ENCODE results near the gene COG3.
"Not testable (repeated sequence)": the region's sequence is repeated elsewhere in the genome, so short reads cannot be mapped to it uniquely, and the experiment has no call there.

COG3 gene, protein sequence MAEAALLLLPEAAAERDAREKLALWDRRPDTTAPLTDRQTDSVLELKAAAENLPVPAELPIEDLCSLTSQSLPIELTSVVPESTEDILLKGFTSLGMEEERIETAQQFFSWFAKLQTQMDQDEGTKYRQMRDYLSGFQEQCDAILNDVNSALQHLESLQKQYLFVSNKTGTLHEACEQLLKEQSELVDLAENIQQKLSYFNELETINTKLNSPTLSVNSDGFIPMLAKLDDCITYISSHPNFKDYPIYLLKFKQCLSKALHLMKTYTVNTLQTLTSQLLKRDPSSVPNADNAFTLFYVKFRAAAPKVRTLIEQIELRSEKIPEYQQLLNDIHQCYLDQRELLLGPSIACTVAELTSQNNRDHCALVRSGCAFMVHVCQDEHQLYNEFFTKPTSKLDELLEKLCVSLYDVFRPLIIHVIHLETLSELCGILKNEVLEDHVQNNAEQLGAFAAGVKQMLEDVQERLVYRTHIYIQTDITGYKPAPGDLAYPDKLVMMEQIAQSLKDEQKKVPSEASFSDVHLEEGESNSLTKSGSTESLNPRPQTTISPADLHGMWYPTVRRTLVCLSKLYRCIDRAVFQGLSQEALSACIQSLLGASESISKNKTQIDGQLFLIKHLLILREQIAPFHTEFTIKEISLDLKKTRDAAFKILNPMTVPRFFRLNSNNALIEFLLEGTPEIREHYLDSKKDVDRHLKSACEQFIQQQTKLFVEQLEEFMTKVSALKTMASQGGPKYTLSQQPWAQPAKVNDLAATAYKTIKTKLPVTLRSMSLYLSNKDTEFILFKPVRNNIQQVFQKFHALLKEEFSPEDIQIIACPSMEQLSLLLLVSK

DNA sequence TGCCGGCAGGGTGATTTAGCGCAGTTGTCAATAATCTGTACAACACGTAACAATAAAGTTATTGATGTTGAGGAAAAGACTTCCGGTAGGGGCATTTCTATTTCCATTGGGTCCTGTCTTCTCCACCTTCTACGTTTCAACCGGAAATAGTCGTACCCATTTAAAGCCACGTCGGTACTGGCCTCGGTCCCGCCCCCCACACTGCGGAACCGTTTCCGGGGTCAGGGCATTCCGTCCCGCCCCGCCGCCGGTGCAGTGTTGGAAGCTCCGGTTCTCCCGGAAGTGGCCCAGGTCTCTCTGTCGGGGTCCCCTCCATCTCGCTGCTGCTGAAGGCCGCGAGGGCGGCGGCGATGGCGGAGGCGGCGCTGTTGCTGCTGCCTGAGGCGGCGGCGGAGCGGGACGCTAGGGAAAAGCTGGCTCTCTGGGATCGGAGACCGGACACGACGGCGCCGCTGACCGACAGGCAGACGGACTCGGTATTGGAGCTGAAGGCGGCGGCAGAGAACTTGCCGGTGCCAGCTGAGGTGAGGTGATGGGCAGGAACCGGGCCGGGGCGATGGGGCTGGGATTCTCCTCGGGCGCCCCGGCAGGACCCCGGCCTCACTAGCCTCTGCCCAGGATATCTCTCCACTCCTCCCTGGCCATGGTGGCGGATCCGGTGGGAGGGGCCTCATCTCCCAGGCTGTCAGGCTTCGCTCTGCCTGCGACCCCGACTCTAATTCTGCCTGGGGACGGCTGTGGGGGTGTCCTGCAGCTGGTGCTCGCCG, at the start of gene COG3:
Gene COG3, plus strand, starts transcription at position 253 of the 767 bp plus-strand sequence. Its CDS starts 98 bp downstream, at position 351.
- peak; percentile 97 for DNase-seq (ENCODE audit: low spot score)

DNA sequence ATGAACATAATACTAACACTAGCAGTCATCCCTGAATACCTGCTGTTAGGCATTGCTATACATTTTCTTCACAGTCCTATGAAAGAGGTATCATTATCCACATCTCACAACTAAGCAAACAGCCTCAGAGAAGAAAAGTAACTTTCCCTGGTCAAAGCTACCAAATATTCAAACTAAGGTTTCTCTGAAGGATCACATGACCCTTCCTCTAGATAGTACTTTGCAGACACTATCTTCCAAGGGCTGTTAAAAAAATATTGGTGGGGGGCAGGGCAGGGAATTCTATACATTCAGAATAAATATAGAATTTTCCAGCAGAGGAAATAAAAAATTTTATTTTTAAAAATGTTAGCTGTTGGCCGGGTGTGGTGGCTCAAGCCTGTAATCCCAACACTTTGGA, 49.6 kb upstream of the COG3 start:
- DNase-seq (ENCODE audit: low spot score): no peak

DNA sequence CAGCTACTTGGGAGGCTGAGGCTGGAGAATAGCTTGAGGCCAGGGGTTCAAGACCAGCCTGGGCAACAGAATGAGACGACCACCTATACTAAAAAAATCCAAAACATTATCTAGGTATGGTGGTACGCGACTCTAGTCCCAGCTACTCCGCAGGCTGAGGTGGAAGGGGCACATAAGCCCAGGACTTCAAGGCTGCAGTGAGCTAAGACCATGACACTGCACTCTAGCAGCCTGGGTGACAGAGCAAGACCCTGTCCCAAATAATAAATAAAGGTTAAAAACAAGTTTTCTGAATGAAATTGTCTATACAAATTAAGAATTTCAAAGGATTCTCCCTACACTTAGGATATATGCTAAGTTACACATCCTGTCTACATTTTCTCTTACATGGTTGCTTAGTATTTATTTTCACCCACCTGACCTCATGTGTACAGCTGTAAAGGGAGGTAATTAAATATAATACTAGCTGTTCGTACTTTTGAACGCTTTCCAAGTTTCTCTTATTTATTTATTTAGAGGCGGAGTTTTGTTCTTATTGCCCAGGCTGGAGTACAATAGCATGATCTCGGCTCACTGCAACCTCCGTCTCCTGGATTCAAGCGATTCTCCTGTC, 48.1 kb upstream of the COG3 start:
- DNase-seq (ENCODE audit: low spot score): no peak

DNA sequence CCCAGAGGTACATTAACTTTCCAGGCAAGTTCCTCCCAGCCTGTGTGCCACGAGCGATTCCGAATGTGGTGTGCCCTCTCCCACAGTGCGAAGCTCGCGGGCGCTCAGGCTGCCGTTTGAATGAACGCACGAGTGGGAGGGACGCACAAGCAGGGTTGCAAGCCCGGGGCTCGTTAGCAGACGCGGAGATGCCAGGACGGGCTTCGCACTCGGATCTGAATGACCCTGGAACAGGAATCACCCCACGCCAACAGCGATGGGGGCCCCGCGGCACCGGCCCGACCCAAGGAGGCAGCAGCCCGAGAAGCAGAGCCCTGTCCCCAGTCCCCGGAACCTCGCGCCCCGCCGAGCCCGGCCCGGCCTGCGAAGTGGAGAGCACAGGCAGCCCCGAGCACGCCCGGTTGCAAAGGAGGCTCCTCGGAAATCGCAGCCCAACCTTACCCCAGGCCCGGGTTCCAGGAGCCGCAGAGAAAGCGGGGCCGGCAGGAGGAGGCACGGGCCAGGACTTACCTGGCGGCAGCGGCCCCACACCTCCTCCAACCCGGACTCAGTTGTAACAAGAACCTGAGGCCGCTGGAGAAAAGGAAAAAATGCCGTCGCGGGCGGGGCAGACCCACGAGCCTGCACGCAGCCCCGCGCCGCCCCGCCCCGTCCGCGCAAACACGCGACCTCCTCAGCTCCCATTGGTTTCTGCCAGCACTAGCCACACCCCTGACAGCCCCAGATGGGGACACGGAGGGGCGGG, 46.8 kb upstream of the COG3 start, which contains the start of gene SLC25A30:
Gene SLC25A30, minus strand, starts transcription at position 584 of the 745 bp plus-strand sequence. CDS start 6,948 bp downstream, outside the sequence.
- peak; percentile 95 for DNase-seq (ENCODE audit: low spot score)

DNA sequence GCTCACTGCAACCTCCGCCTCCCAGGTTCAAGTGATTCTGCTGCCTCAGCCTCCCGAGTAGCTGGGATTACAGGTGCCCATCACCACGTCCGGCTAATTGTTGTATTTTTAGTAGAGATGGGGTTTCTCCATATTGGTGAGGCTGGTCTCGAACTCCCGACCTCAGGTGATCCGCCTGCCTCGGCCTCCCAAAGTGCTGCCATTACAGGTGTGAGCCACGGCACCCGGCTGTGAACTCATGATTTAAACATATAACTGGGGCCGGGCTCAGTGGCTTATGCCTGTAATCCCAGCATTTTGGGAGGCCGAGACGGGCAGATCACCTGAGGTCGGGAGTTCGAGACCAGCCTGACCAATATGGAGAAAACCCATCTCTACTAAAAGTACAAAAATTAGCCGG, 45.4 kb upstream of the COG3 start:
- DNase-seq (ENCODE audit: low spot score): not testable (repeated sequence)

DNA sequence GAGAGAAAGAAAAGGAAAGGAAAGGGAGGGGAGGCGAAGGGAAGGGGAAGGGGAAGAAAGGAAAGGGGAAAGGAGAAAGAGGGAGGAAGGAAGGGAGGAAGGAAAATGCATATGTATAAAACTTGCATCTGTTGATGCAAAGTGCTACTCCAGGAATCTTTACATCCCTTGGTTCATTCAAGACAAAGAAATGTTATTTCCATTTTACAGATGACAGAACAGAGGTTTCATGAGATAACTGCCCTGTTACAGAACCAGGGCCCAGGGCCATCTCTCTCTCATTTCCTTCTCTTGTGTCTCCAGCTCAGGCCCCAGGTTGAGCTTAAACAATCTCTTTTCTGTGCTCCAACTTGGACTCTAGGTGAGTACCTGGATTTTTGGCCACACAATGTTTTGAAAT, 44.8 kb upstream of the COG3 start:
- DNase-seq (ENCODE audit: low spot score): no peak

DNA sequence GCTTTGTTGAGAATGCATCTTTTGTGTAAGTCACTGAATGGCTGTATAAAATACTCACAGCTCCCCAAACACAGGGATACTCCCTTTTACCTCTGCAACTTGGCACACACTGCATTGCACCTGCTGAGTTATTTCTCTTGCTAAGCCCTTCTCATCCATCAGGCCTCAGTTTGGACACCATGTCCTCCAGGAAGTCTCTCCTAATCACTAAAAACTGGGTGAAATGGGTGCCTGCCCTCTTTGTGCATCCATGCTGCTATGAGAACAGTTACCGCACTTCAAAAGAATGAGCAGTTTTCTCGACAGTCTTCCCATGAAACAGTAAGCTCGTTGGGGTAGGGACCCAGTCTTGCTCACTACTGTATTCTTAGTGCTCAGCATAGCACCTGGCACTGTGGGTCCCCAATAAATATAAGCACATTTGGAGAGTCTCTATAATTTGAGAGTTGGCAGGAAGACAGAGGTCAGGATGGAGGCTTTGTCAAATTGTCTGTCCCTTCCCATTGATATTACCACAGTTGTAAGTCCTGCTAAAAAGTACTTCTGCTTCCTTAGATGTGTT, 41.9 kb upstream of the COG3 start:
- no peak for DNase-seq (ENCODE audit: low spot score)

DNA sequence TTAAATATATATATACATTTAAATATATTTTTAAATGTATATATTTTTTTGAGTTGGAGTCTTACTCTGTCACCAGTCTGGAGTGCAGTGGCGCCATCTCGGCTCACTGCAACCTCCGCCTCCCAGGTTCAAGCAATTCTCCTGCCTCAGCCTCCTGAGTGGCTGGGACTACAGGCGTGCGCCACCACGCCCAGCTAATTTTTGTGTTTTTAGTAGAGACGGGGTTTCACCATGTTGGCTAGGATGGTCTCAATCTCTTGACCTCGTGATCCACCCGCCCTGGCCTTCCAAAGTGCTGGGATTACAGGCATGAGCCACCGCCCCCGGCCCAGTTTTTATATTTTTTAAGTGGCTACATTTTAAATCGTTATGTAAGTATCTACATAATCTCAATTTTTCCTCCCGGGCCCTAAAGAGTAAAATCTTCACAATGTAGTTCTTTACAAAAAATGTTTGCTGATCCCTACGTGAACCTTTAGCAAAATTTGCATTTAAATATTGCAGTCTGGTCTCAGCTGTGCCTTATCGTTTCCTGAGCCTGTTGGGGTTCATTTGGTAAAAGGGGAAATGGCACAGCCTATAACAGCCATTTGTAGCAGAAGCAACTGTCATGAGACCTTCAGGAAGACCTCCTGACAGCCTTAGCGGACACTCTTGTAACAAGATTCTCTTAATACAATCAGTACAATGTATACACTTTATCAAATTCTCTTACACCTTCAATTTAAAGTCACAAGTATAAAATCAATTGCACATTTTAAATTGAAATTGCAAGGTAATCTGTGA, 38.5 kb upstream of the COG3 start:
- not testable (repeated sequence) for DNase-seq (ENCODE audit: low spot score)

DNA sequence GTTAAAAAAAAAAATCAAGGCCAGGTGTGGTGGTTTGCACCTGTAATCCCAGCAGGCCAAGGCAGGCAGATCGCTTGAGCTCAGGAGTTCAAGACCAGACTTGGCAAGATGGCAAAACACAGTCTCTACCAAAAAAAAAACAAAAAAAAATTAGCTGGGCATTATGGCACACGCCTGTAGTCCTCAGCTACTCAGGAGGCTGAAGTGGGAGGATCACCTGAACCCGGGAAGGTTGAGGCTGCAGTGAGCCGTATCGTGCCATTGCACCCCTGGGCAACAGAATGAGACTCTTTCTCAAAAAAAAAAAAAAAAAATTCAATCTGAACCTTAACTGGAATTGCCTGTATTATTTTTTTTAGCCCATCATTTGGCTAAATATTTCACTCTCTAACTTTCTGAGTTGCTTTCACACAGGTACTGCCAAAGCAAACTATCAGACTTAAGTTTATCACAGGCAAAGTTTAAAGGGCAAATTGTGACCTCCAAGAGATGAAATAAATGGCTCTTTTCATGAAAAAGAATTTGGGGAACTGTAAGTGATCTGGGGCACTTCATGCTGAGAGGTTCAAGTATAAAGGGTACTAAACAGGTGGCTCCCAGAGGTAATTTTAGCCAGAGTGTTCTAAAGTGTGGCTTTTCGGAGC, 31.9 kb upstream of the COG3 start:
- no peak for DNase-seq (ENCODE audit: low spot score)

DNA sequence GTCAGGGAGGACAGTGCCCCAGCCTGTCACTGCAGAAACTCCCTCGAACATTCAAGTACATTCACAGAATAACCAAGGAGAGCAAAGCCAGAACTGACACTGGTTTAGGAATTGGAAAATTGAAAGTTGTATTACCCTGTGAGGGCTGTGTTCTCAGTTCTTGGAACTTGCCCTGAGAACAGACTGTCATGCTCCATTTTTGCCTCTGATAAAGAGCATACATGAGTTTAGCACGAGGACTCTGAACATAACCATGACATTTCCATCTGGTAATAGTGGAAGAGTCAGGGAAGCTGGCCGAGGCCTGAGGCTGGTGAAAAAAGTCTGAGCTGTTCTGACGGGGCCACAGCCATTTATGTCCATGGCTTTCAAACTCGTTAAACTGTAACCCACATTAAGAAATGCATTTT, 31.4 kb upstream of the COG3 start:
- DNase-seq (ENCODE audit: low spot score): no peak

DNA sequence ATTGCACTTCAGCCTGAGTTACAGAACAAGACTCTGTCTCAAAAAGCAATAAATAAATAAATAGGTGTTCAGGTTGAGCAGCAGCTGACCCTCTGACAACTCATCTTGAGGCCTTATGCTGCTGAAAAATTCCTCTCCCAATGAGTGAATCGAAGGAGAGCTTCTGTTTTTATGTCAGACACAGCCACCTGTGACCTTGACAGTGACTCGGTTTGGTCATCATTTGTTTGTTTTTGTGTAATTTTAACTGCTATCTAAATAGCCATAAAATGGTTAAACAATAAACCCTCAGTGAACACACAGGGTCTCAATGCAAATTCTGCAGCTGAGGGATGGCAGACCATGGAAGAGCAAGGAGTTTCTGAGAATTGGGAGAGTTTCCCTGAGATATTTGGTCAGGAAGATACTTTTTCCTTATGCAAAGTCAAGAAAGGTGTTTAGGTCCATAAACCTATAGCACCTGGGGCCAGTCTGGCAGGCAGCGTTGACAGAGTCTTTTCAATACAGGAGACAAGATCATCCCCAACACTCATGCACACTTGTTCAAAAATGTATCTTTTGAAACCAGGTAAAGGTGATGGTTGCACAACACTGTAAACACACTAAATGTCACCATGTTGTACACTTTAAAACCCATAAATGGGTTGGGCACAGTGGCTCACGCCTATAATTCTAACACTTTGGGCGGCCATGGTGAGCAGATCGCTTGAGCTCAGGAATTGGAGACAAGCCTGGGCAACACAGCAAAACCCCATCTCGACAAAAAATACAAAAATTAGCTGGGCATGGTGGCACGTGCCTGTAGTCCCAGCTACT, 30.0 kb upstream of the COG3 start:
- no peak for DNase-seq (ENCODE audit: low spot score)

DNA sequence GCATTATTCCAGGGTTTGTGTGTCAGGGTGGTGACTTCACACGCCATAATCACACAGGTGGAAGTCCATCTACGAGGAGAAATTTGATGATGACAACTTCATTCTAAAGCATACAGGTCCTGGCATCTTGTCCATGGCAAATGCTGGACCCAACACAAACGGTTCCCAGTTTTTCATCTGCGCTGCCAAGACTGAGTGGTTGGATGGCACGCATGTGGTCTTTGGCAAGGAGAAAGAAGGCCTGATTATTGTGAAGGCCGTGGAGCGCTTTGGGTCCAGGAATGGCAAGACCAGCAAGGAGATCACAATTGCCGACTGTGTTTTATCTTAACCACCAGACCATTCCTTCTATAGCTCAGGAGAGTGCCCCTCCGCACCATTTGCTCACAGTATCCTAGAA, 28.4 kb upstream of the COG3 start:
- no peak for DNase-seq (ENCODE audit: low spot score)

DNA sequence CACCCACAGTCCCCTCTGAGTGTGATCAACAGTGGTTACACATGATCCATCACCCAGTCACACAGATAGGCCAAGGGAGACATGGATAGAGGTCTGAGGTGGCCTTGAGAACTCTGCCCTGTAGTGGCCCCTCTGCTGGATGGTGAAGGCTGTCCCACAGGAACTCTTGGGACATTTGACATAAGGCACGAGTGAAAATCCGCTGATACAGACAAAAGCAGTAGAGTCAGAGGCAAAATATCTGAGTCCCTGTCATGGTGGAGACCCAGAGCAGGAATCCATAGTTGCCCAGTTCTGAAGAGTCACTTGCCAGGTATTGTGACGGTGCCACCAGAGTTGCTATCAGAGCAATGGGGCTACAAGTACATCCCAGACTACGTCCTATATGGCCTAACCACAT, 27.8 kb upstream of the COG3 start:
- no peak for DNase-seq (ENCODE audit: low spot score)

DNA sequence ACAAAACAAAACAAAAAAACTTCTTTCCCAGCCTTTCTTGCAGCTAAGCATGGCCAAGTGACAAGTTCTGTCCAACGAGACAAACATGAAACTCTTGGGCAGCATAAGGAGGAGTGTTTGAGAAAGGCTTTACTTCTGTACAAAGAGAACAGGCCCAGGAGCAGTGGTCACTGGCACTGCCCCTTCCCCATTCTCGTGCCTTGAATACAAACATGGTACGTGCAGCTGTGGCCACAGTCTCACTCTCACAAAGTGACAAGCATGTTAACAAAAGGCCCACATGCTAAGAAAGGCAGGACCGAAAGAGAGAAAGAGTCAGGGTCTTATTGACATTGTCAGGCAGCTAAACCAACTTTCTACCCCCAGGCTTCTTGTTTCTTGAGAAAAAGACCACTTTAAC, 26.8 kb upstream of the COG3 start:
- DNase-seq (ENCODE audit: low spot score): no peak

DNA sequence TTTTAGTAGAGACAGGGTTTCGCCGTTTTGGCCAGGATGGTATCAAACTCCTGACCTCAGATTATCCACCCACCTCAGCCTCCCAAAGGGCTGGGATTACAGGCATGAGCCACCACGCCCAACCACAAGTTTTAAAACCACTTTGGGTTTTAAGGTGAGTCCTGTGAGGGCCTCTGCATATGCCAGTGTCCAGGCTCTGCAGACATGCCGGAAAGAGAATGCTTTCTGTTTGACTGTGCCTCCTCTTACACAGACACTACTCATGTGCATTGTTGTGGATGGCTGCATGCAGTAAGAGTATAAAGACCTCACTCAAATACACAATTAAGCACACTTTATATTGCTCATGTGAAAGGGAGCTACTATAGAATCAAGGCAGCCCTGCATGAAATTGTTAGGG, 25.7 kb upstream of the COG3 start:
- DNase-seq (ENCODE audit: low spot score): no peak

DNA sequence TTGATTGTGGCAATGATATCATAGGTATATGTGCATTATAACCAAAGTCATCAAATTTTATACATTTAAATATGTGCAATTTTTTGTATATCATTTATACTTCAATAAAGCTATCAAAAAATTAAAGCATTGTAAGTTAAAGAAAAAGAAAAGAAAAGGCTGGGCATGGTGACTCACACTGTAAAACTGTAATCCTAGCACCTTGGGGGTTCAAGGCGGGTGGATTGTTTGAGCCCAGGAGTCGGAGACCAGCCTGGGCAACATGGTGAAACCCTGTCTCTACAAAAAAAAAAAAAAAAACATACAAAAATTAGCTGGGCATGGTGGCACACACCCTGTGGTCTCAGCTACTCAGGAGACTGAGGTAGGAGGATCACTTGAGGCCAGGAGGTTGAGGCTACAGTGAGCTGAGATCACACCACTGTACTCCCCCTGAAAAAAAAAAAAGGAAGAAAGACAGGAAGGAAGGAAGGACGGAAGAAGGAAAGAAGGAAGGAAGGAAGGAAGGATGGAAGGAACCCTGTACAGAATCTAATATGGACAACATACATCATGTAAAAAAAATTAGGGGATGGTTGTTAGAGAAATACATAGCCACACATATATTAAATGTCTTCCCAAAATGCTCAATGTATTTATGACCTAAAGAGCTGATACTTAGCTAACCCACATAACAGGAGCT, 24.8 kb upstream of the COG3 start:
- DNase-seq (ENCODE audit: low spot score): no peak

DNA sequence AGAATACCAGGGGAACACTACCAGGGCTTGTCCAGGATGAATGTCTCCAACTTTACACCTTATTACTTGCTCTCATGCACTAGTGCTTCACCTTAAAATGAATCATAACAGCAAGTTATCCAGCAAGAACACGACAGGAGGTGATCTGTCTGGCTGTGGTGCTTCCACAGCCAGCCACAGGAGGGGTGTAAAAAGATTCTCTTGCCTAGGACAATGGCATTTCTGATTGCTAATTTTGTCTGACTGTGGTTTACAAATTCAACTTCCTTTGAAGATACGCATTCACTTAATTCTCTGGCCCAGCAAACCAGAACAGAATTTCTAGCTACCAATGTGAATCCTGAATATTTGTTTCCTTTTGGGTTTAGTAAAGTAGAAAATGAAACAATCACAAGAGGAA, 23.1 kb upstream of the COG3 start:
- peak; percentile 33 for DNase-seq (ENCODE audit: low spot score)

DNA sequence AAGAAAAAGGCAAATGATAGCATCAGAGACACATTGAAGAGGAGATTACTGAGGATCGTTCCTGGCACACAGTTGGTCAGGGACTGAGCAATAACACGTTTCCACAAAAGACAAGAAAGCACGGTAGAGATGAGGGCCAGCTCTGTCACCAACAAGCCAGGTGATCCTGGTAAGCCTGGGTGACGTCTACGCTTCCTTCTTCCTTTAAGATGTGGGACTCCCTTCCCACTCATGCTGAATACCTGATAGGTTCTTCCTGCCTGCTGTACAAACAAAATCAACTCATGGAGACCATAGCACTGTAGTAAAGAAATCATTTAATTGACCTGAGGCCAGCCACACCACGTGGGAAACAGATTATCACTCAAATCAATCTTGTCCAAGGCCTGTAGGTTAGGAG, 19.7 kb upstream of the COG3 start:
- no peak for DNase-seq (ENCODE audit: low spot score)

Measured in AG20443 (cell line).